ENCODE measurements around the gene EML1. TPM values are rescaled to one million over a fixed set of nuclear protein-coding genes. Genes with fewer than 3 reads are reported as not detected.

EML1 gene
- total RNA-seq, 1 experiment from 2014 or later = 2.5 TPM

DNA sequence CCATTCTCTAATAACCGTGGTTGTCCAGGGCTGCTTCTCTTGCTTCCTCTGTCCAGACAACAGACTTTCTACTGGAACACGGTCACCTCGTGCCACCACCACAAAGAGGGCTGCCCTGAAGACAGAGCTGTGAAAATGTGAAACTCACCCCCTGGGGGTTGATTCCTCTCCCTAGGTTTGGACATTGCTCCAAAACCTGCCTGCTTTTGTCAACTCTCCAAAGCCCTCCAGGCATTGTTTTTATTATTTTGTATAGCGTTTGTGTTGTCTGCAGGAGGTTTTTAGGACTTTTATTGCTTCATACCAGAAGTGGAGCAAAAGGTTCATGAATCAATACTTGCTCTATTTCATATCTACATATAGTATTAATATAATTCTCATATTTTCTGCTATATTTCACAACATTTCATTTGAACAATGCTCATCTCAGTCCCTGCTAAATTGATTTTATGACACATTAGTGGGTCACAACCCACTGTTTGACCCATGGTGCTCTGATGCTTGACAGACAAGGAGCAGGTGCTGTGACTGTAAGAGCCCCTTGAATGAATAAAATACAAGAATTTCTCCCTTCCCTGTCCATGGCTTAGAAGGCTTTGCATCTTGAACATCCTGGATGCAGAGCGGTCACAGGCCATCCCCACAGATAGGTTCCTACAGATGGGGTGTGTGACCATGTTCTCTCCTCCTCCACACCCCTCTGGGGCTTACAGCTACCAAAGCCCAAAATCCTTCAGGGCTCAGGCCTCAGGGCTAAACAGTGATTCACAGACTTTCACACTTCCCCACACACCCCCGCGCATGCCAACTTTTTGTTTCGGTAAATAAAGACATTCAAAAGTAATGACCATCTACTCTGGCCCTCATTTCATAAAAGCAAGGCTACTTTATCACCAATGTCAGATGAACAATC, 20.6 kb upstream of the EML1 start:
- Mint-ChIP-seq H3K9me3 (ENCODE audit: low read depth, unreplicated experiment) (no peaks in the 10 kb centered on the region), H3K27me3 (ENCODE audit: unreplicated experiment) (no peaks in the 10 kb centered on the region), H3K4me1 (ENCODE audit: low read depth, unreplicated experiment) (peaks cover 16% of the 10 kb centered on the region), H3K36me3 (ENCODE audit: insufficient read depth, unreplicated experiment) (no peaks in the 10 kb centered on the region), H3K4me3 (ENCODE audit: low read depth, unreplicated experiment) (no peak overlapping the region), H3K27ac (ENCODE audit: unreplicated experiment) (no peak overlapping the region)
- intact Hi-C loops (cut with micrococcal nuclease; ENCODE audit: unreplicated experiment) = no loop called here
- CTCF ChIA-PET = interaction anchor here (1.1 to 1.6 kb wide), 2 partner anchors 12 to 18 kb away, joined by 4 read pairs; no protein-coding TSS in a partner anchor
- no TSS peak for BruUV-seq (replicated peaks)
- TF ChIP-seq, protein P1, sequence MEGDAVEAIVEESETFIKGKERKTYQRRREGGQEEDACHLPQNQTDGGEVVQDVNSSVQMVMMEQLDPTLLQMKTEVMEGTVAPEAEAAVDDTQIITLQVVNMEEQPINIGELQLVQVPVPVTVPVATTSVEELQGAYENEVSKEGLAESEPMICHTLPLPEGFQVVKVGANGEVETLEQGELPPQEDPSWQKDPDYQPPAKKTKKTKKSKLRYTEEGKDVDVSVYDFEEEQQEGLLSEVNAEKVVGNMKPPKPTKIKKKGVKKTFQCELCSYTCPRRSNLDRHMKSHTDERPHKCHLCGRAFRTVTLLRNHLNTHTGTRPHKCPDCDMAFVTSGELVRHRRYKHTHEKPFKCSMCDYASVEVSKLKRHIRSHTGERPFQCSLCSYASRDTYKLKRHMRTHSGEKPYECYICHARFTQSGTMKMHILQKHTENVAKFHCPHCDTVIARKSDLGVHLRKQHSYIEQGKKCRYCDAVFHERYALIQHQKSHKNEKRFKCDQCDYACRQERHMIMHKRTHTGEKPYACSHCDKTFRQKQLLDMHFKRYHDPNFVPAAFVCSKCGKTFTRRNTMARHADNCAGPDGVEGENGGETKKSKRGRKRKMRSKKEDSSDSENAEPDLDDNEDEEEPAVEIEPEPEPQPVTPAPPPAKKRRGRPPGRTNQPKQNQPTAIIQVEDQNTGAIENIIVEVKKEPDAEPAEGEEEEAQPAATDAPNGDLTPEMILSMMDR (IDR thresholded peaks at IDR 0.05; ENCODE audit: unreplicated experiment) = no peak
- no peak for DNase-seq

DNA sequence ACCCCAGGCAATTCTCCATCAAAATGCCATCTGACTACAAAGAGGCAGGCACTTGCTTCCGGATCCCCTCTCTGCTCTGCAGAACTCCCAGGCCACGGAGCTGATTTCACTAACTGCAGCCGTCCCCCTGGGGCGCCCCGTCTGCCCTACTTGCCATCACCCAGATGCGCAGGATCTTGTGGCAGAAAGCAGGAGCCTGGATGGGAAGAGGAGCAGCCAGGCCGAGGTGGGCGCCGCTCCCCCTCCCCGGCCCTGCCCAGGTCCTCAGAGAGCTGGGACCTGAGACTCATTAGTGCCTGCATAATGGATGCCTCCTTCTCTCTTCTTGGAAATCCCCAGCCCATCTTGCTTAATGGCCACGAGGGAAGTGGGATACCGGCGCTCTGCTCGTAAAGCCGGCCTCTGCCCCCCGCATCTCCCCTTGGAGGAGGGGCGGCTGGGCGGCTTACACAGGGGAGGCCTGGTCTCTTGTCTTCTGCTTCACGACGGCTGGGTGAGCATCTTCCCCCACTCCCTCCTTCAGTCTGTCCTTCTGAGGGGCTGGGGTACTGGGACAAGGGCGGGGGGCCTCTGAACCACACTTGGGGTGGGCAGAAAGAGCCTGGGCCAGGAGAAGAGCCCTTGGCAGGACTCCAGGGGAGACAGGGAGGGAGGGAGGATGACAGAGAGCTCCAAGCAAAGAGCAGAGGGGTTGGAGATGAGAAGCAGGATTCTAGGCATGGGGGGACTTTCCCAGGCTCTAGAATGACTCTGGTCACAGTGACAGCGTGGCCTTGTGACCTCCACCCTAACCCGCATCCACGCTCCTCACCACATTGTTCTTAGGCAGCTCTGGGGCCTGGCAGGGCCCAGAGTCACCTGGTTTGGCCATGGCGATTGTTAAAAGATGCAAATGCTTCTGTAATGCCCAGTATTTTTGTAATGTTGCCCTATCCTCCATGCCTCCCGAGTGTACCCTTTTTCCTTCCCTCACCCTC, 19.4 kb upstream of the EML1 start:
- H3K27ac Mint-ChIP-seq (ENCODE audit: unreplicated experiment) = no peak overlapping the region
- intact Hi-C loops (cut with micrococcal nuclease; ENCODE audit: unreplicated experiment) = no loop called here
- H3K4me3 Mint-ChIP-seq (ENCODE audit: low read depth, unreplicated experiment) = no peak overlapping the region
- no TSS peak for BruUV-seq (replicated peaks)
- CTCF ChIA-PET = interaction anchor here (0.6 to 1.6 kb wide), 4 partner anchors 11 to 27 kb away, joined by 3 to 6 read pairs (median 4); no protein-coding TSS in a partner anchor
- DNase-seq = no peak
- peaks cover 16% of the 10 kb centered on the region for H3K4me1 Mint-ChIP-seq (ENCODE audit: low read depth, unreplicated experiment)
- TF ChIP-seq, protein P1 (IDR thresholded peaks at IDR 0.05; ENCODE audit: unreplicated experiment) = no peak
- no peaks in the 10 kb centered on the region for H3K36me3 Mint-ChIP-seq (ENCODE audit: insufficient read depth, unreplicated experiment)
- H3K9me3 Mint-ChIP-seq (ENCODE audit: low read depth, unreplicated experiment) = no peaks in the 10 kb centered on the region
- H3K27me3 Mint-ChIP-seq (ENCODE audit: unreplicated experiment) = no peaks in the 10 kb centered on the region

DNA sequence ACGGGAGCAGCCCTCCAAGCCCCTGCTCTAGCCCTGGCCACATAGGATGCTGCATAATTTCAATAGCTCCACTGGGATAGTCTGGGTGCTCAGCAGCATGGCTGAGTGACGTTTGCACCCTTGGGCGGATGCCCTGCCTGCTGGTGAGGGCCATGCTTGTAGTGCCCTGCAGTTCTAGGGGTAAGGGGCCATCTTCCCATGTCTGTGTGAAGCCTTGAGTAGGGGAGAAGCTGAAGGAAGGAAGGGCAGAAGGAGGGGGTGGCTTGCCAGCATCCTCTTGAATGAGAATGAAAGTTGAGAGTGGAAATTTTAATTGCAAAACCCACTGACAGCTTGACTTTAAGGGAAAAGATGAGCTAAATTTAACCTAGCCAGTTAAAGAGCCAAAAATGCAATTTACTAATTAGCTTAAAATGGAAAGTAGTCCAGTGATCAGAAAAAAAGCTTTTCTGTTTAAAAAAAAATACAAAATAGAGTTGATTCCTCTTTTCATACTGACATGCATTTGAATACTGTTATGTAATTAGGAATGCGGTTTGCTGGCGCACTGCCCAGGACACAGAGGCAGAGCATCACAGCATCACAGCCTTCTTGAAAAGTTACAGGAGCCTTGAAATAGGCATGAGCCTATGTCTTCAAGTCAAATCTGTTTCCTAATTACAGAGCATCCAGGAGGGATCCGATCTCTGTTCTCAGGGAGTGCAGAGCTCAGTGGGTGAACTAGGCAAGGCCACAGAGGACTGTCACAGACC, 18.5 kb upstream of the EML1 start:
- Mint-ChIP-seq H3K4me3 (ENCODE audit: low read depth, unreplicated experiment) (no peak overlapping the region), H3K27ac (ENCODE audit: unreplicated experiment) (no peak overlapping the region), H3K27me3 (ENCODE audit: unreplicated experiment) (no peaks in the 10 kb centered on the region), H3K36me3 (ENCODE audit: insufficient read depth, unreplicated experiment) (no peaks in the 10 kb centered on the region), H3K4me1 (ENCODE audit: low read depth, unreplicated experiment) (peaks cover 16% of the 10 kb centered on the region), H3K9me3 (ENCODE audit: low read depth, unreplicated experiment) (peaks cover 2% of the 10 kb centered on the region)
- intact Hi-C loops (cut with micrococcal nuclease; ENCODE audit: unreplicated experiment) = no loop called here
- no TSS peak for BruUV-seq (replicated peaks)
- TF ChIP-seq, protein P1 (IDR thresholded peaks at IDR 0.05; ENCODE audit: unreplicated experiment) = no peak
- DNase-seq = no peak
- CTCF ChIA-PET = interaction anchor here (0.6 to 1.6 kb wide), 4 partner anchors 10 to 28 kb away, joined by 3 to 7 read pairs (median 5); no protein-coding TSS in a partner anchor

DNA sequence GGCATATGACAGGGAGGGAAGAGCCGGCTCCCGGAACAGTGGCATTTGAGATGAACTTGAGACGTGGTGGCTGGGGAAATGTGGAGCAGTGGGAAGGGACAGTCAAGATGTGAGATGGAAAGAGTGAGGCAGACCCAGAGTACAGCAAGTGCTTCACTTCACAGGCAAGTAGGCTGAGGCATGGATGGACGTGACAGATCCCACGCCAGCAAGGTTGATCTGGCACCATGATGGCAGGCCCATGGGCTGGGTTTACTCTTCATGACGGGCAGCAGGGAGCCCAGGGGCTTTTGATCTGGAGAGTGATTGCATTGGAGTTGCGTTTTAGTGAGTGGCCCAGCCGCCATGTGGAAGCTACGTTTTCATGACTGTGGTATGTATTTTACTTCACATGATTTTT, 17.9 kb upstream of the EML1 start:
- H3K4me3 Mint-ChIP-seq (ENCODE audit: low read depth, unreplicated experiment) = no peak overlapping the region
- no TSS peak for BruUV-seq (replicated peaks)
- no peak for DNase-seq
- peaks cover 2% of the 10 kb centered on the region for H3K9me3 Mint-ChIP-seq (ENCODE audit: low read depth, unreplicated experiment)
- intact Hi-C loops (cut with micrococcal nuclease; ENCODE audit: unreplicated experiment) = no loop called here
- H3K36me3 Mint-ChIP-seq (ENCODE audit: insufficient read depth, unreplicated experiment) = no peaks in the 10 kb centered on the region
- no peak overlapping the region for H3K27ac Mint-ChIP-seq (ENCODE audit: unreplicated experiment)
- TF ChIP-seq, protein P1 (IDR thresholded peaks at IDR 0.05; ENCODE audit: unreplicated experiment) = no peak
- CTCF ChIA-PET = interaction anchor here (0.6 to 0.9 kb wide), 2 partner anchors 21 to 28 kb away, joined by 6 to 7 read pairs; no protein-coding TSS in a partner anchor
- no peaks in the 10 kb centered on the region for H3K27me3 Mint-ChIP-seq (ENCODE audit: unreplicated experiment)
- H3K4me1 Mint-ChIP-seq (ENCODE audit: low read depth, unreplicated experiment) = peaks cover 17% of the 10 kb centered on the region

Measured in Calu3 (cell line).